OCI-LY1 (cell line): ENCODE measurements around the gene SEMA4B.

Source experiments
- EZH2 ChIP-seq: fragments of 200-600 bp; sonication (generic), shearing (Covaris generic); IDR thresholded peaks from 2 replicates; pipeline ENCODE4 v1.8.0; 2017; ENCODE audit warnings: borderline replicate concordance, mixed run types, mild to moderate bottlenecking, antibody characterized with exemption, low read length, moderate library complexity, mixed read lengths
- TF ChIP-seq, protein P1 (sequence below): fragments of 200-600 bp; sonication (generic), shearing (Covaris generic); IDR thresholded peaks from 2 replicates; pipeline ENCODE4 v1.5.1; 2017; ENCODE audit warnings: mild to moderate bottlenecking, antibody characterized with exemption, low read length, moderate library complexity, mixed read lengths

DNA sequence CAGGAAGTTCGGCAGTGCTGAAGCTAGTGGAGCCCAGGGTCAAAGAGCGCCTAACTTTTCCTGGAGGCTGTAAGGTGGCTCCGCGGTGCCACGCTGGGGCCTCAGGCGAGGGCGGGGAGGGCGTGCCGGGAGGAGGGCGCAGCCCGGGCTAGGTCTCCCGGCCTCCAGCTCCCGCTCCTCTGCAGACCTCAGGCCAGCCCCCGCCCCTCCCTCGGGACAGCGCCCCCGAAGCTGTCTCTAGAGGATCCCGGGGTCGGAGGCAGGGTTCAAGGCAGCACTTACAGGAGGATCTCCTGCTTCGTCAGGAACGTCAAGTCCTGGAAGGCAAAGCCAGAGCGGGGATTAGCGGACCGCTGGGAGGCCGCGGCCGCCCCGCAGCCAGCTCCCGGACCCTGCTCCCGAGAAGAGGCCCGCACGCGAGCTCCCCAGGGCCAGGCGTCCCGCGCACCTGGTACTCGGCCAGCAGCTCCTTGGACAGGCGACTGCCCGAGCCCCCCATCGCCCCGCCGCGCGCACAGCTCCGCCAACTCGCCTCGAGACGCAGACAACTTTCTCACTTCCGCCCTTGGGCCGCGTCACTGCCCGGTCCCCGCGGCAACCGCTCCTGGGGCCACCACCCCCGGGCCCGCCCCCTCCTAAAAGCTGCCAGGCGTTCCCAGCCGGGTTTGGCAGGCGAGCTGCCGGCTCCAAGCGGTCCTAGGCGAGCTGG is 32.4 kb downstream of the SEMA4B start, which contains the start of gene CIB1:
- TF ChIP-seq, protein P1, sequence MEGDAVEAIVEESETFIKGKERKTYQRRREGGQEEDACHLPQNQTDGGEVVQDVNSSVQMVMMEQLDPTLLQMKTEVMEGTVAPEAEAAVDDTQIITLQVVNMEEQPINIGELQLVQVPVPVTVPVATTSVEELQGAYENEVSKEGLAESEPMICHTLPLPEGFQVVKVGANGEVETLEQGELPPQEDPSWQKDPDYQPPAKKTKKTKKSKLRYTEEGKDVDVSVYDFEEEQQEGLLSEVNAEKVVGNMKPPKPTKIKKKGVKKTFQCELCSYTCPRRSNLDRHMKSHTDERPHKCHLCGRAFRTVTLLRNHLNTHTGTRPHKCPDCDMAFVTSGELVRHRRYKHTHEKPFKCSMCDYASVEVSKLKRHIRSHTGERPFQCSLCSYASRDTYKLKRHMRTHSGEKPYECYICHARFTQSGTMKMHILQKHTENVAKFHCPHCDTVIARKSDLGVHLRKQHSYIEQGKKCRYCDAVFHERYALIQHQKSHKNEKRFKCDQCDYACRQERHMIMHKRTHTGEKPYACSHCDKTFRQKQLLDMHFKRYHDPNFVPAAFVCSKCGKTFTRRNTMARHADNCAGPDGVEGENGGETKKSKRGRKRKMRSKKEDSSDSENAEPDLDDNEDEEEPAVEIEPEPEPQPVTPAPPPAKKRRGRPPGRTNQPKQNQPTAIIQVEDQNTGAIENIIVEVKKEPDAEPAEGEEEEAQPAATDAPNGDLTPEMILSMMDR = no peak
- no peak for TF ChIP-seq EZH2
